A204.1 (cell line): ENCODE measurements around the gene PFKM.

ENCODE experiments used
- FAIRE-seq: peaks from 2 replicates; lab custom pipeline; 2012; peaks lifted over from hg19 to GRCh38; lab: Jason Lieb, UNC

Gene PFKM

GRCh38 chr12:48157018-48157888 is 38.1 kb downstream of the PFKM start, which contains the start of gene ASB8:
ASB8 (minus strand) TSS chr12:48157515; CDS start chr12:48153496, 4,019 bp downstream.
- peak; percentile 94 for FAIRE-seq

GRCh38 chr12:48157889-48158370 is 38.8 kb downstream of the PFKM start:
- no peak for FAIRE-seq

- no peak for FAIRE-seq
Observed at GRCh38 chr12:48160046-48160445, 40.9 kb downstream of the PFKM start.

- FAIRE-seq: no peak
Observed at GRCh38 chr12:48160807-48161206, 41.6 kb downstream of the PFKM start.

GRCh38 chr12:48163150-48163747 is 44.1 kb downstream of the PFKM start:
- no peak for FAIRE-seq

- no peak for FAIRE-seq
Observed at GRCh38 chr12:48164451-48164850, 45.3 kb downstream of the PFKM start.

GRCh38 chr12:48165089-48165981 is 46.2 kb downstream of the PFKM start:
- FAIRE-seq: peak; percentile 95

- FAIRE-seq: no peak
Observed at GRCh38 chr12:48169011-48169410, 49.8 kb downstream of the PFKM start.

- no peak for FAIRE-seq
Observed at GRCh38 chr12:48175613-48176416, 56.7 kb downstream of the PFKM start.

GRCh38 chr12:48176417-48176751 is 57.2 kb downstream of the PFKM start:
- no peak for FAIRE-seq

GRCh38 chr12:48177982-48178381 is 58.8 kb downstream of the PFKM start:
- no peak for FAIRE-seq

- no peak for FAIRE-seq
Observed at GRCh38 chr12:48179466-48179865, 60.3 kb downstream of the PFKM start.

- no peak for FAIRE-seq
Observed at GRCh38 chr12:48180424-48180823, 61.3 kb downstream of the PFKM start.

GRCh38 chr12:48180857-48181495 is 61.8 kb downstream of the PFKM start:
- no peak for FAIRE-seq

GRCh38 chr12:48182631-48183030 is 63.5 kb downstream of the PFKM start:
- no peak for FAIRE-seq

GRCh38 chr12:48183091-48183875 is 64.1 kb downstream of the PFKM start, which contains the start of gene CCDC184:
CCDC184 (plus strand) TSS chr12:48183644; CDS start chr12:48184123, 479 bp downstream.
- FAIRE-seq: no peak

GRCh38 chr12:48183876-48184548 is 64.8 kb downstream of the PFKM start:
- FAIRE-seq: no peak

GRCh38 chr12:48184549-48184922 is 65.4 kb downstream of the PFKM start:
- FAIRE-seq: no peak

GRCh38 chr12:48185181-48185919 is 66.2 kb downstream of the PFKM start:
- FAIRE-seq: no peak
